H1 (cell line): ENCODE data around the gene SND1. TPM values are rescaled to one million over a fixed set of nuclear protein-coding genes. Genes with fewer than 3 reads are reported as not detected.

ENCODE experiments used
- ASH2L ChIP-seq: fragments of 200-600, 300-600 bp; sonication (generic); IDR thresholded peaks from one replicate; pipeline ENCODE4 v1.7.1; 2017; ENCODE audit warnings: low read length
- BCL11A ChIP-seq, 2 experiments: IDR thresholded peaks; one replicate each; pipeline ENCODE4 v1.6.1; 2011; ENCODE audit warnings: low read depth in 2 of 2, low read length in 2 of 2, mild to moderate bottlenecking in 2 of 2
- CBX8 ChIP-seq: fragments of 300-800, 300-1000 bp; sonication (generic); IDR thresholded peaks from 2 replicates; pipeline ENCODE4 v1.7.1; 2016; ENCODE audit warnings: low read depth, low read length, borderline replicate concordance
- CHD7 ChIP-seq: fragments of 300-600 bp; sonication (generic); IDR thresholded peaks from 2 replicates; pipeline ENCODE4 v1.7.1; 2012; ENCODE audit warnings: low read length, moderate library complexity, mild to moderate bottlenecking, inconsistent platforms; ENCODE audit not compliant: insufficient replicate concordance
- polyA plus RNA-seq, 7 experiments: library from polyadenylated mRNA; depleted of rRNA in 3 of 7; stranded (reverse) in 5 of 7; unstranded in 2 of 7; fragments of >200 nt in 5 of 7; fragments of 200-250 nt in 2 of 7; gene quantifications; 1 replicate in 5 of 7; 2 replicates in 1 of 7; 4 replicates in 1 of 7; pipeline versions ENCODE4 v1.2.1 to v1.2.3, GENCODE V29; 2011 to 2013; ENCODE audit warnings: missing spikeins in 2 of 7, mixed read lengths in 2 of 7
- total RNA-seq: library from RNA; stranded (reverse); fragmentation: NEBNext Ultra II Directional; extraction: Animal tissue kit (Norgen Biotek cat#: 25700); gene quantifications from 2 replicates; pipeline ENCODE4 v1.2.1, GENCODE V29; 2021

SND1 gene
- total and polyA plus RNA-seq, 2 of the 8 experiments (the other 6 are each of a cell fraction or from before 2014, with no cell fraction given): 122 to 290 TPM

GRCh38 chr7:128120976-128121490, 469.0 kb downstream of the SND1 start (continued):
- TF ChIP-seq CHD7 (no peak), CBX8 (no peak), BCL11A (IDR thresholded peaks at IDR 0.05; ENCODE audit: low read depth in 2 of 2, low read length in 2 of 2) (no peak), ASH2L (no peak)
